GM21619 (cell line): ENCODE data around the gene ZNF620.
A peak's percentile ranks its signal among the peaks of the same experiment; 100 is the strongest.
"Not testable (repeated sequence)": the region's sequence is repeated elsewhere in the genome, so short reads cannot be mapped to it uniquely, and the experiment has no call there.

Source experiments
- ATAC-seq: cut with Tn5 transposase; IDR thresholded peaks from one replicate; pipeline ENCODE4 v1.9.1; 2021; ENCODE audit not compliant: unreplicated experiment

ZNF620 gene

GRCh38 chr3:40499952-40500351, 5.9 kb upstream of the ZNF620 start:
- ATAC-seq: no peak

- no peak for ATAC-seq
Observed at GRCh38 chr3:40502034-40502433, 3.8 kb upstream of the ZNF620 start.

- ATAC-seq: no peak
Observed at GRCh38 chr3:40504636-40505430, 1.0 kb upstream of the ZNF620 start.

GRCh38 chr3:40511031-40511718, 5.3 kb downstream of the ZNF620 start:
- no peak for ATAC-seq

GRCh38 chr3:40516201-40516600, 10.4 kb downstream of the ZNF620 start:
- no peak for ATAC-seq

GRCh38 chr3:40518067-40518466, 12.2 kb downstream of the ZNF620 start:
- ATAC-seq: no peak

- ATAC-seq: no peak
Observed at GRCh38 chr3:40518848-40519247, 13.0 kb downstream of the ZNF620 start.

GRCh38 chr3:40521254-40521653, 15.4 kb downstream of the ZNF620 start:
- ATAC-seq: no peak

GRCh38 chr3:40523781-40524180, 17.9 kb downstream of the ZNF620 start:
- ATAC-seq: no peak

GRCh38 chr3:40524222-40524567, 18.4 kb downstream of the ZNF620 start:
- ATAC-seq: no peak

GRCh38 chr3:40524568-40525285, 18.9 kb downstream of the ZNF620 start, which contains the start of gene ZNF621:
ZNF621 (plus strand) TSS chr3:40524960; CDS start chr3:40525841, 881 bp downstream.
- peak; percentile 98 for ATAC-seq

GRCh38 chr3:40528426-40528825, 22.6 kb downstream of the ZNF620 start:
- ATAC-seq: no peak

- ATAC-seq: no peak
Observed at GRCh38 chr3:40532252-40532651, 26.4 kb downstream of the ZNF620 start.

GRCh38 chr3:40534283-40534682, 28.4 kb downstream of the ZNF620 start:
- no peak for ATAC-seq

GRCh38 chr3:40546816-40547215, 41.0 kb downstream of the ZNF620 start:
- ATAC-seq: no peak

GRCh38 chr3:40550167-40550566, 44.3 kb downstream of the ZNF620 start:
- no peak for ATAC-seq

- peak; percentile 50 for ATAC-seq
Observed at GRCh38 chr3:40557575-40558161, 51.8 kb downstream of the ZNF620 start.

GRCh38 chr3:40562482-40562881, 56.6 kb downstream of the ZNF620 start:
- ATAC-seq: not testable (repeated sequence)

- ATAC-seq: not testable (repeated sequence)
Observed at GRCh38 chr3:40565629-40566028, 59.8 kb downstream of the ZNF620 start.

GRCh38 chr3:40566694-40567093, 60.9 kb downstream of the ZNF620 start:
- no peak for ATAC-seq
